ENCODE measurements around the gene RAB35. TPM values are rescaled to one million over a fixed set of nuclear protein-coding genes. Genes with fewer than 3 reads are reported as not detected.

RAB35 gene
- total and polyA plus RNA-seq, 4 donors, result 22.1 to 51.8 (median 37.1) TPM

DNA sequence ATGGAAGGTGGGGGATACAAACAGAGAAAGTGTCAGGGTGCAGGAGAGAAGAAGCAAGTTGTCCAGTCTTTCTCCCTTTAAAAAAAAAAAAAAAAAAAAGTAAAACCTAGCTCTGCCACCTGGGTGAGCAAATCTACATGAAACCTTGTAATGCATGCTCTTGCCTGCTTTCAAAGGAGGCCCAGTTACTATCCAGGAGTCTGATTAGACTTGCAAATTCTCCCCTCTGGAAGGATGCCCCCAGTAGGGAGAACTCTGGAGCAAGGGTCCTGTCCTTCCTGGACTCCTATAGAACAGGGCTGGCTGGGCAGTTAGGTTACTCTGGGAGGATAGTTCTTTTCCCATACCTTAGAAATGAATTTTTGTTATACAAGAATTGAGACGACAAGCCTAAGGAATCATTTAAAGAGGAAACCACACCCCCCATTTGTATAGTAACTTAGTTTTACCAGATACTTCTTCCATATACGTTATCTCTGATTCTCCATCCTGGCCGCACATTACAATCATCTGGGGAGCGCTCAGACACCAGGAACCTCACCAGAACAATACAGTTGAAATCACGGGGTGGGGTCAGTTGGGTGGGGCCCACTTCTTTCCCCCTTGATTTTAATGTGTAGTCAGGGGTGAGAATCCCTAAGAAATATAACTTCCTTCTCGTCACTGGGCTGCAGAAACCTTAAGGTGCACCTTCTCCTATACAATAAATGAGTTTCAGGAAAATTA lies 30.5 kb downstream of the RAB35 start:
- TF ChIP-seq, protein P1, sequence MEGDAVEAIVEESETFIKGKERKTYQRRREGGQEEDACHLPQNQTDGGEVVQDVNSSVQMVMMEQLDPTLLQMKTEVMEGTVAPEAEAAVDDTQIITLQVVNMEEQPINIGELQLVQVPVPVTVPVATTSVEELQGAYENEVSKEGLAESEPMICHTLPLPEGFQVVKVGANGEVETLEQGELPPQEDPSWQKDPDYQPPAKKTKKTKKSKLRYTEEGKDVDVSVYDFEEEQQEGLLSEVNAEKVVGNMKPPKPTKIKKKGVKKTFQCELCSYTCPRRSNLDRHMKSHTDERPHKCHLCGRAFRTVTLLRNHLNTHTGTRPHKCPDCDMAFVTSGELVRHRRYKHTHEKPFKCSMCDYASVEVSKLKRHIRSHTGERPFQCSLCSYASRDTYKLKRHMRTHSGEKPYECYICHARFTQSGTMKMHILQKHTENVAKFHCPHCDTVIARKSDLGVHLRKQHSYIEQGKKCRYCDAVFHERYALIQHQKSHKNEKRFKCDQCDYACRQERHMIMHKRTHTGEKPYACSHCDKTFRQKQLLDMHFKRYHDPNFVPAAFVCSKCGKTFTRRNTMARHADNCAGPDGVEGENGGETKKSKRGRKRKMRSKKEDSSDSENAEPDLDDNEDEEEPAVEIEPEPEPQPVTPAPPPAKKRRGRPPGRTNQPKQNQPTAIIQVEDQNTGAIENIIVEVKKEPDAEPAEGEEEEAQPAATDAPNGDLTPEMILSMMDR (IDR thresholded peaks at IDR 0.05; ENCODE audit: control extremely low read depth, extremely low read depth), result no peak
- 61 to 74% methylated on average over 6 of the region's 6 CpGs for WGBS, 2 donors
- Histone ChIP-seq H3K27me3 (ENCODE audit: control insufficient read depth in 3 of 3, insufficient read depth in 3 of 3, low read length in 2 of 3) (no peaks in the 10 kb centered on the region), H3K27ac (ENCODE audit: low read depth in 1 of 2, low read length in 1 of 2) (no peak overlapping the region), H3K9me3 (ENCODE audit: control insufficient read depth in 4 of 4, insufficient read depth in 3 of 4, low read length in 3 of 4) (no peaks in the 10 kb centered on the region), H3K36me3 (ENCODE audit: control insufficient read depth in 4 of 4, insufficient read depth in 4 of 4, low read length in 4 of 4) (no peaks in the 10 kb centered on the region), H3K9ac (ENCODE audit: insufficient read depth in 1 of 2, low read length in 2 of 2) (no peak overlapping the region), H3K4me1 (ENCODE audit: control insufficient read depth in 5 of 5, insufficient read depth in 5 of 5, low read length in 5 of 5) (peaks cover 0 to 10% (median 0%) of the 10 kb centered on the region in 5 donors), H3K4me3 (no peak overlapping the region)
- DNase-seq (no peak), ATAC-seq (ENCODE audit: insufficient read depth, low FRiP score) (no peak)

DNA sequence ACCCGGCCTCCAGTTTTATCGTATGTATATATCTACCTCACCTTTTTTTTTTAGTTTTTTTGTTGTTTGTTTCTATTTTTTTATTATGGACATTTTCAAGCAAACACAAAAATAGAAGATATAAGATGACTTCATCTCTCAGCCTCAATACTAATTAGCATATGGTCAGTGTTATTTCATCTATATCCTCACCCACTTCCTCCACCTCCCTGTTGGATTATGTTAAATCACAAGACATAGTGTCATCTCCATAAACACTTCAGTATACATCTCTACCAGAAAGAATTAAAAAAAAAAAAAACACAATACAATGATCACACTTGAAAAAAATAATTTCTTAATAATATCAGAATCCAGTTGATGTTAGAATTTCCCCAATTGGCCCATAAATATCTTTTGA lies 34.9 kb downstream of the RAB35 start:
- H3K4me3 ChIP-seq, result no peak overlapping the region
- TF ChIP-seq, protein P1 (IDR thresholded peaks at IDR 0.05; ENCODE audit: control extremely low read depth, extremely low read depth), result no peak
- H3K27ac ChIP-seq (ENCODE audit: low read depth in 1 of 2, low read length in 1 of 2), result no peak overlapping the region
- WGBS, 2 donors, result 97% methylated on average over 2 of the region's 2 CpGs
- no peak for ATAC-seq (ENCODE audit: insufficient read depth, low FRiP score)
- no peaks in the 10 kb centered on the region for H3K36me3 ChIP-seq (ENCODE audit: control insufficient read depth in 4 of 4, insufficient read depth in 4 of 4, low read length in 4 of 4)
- no peaks in the 10 kb centered on the region for H3K9me3 ChIP-seq (ENCODE audit: control insufficient read depth in 4 of 4, insufficient read depth in 3 of 4, low read length in 3 of 4)
- peaks cover 0 to 8% (median 0%) of the 10 kb centered on the region in 5 donors for H3K4me1 ChIP-seq (ENCODE audit: control insufficient read depth in 5 of 5, insufficient read depth in 5 of 5, low read length in 5 of 5)
- H3K27me3 ChIP-seq (ENCODE audit: control insufficient read depth in 3 of 3, insufficient read depth in 3 of 3, low read length in 2 of 3), result no peaks in the 10 kb centered on the region
- no peak for DNase-seq
- H3K9ac ChIP-seq (ENCODE audit: insufficient read depth in 1 of 2, low read length in 2 of 2), result no peak overlapping the region

DNA sequence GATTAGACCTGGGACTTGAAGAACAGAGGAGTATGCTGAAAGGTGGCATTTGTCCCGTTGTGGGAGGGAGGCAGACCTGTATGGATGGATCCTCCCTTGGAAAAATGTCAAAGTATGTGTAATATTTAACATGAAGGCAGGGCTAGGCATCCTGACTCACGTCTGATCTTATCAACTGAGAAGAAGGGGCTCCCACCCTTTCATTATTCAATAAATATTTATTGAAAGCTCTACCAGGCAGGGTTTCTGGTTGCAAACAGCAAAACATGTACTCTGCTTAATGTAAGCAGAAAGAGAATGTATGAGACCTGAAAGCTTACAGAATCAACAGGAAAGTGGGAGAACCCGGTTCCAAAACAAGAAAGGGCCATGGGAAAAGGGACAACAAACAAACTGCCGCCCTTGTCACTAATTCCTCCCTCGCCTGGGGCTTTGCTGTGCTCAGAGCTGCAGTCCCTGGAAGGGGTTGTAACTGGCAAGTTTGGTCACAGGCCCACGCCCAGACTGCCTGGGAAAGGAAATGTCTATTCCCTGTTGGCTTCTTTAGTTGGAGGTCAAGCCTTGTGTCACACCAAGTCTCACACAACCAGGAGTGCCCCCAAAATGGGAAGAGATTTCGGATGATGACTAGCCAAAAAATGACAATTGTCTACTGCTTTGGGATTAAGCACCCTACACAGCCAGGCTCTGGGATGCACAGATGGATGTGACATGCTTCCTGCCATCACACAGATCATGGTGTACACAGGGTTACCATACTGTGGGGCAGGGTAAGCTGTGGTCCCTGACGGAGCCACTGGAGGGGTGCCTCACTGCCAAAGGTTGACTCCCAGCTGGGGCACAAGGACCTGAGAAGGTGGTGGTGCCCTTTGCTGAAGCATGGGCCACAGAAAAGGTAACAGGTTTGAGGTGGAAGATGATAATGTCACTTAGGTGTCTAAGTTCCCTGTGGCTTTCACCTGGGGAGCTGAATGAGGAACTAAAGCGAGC lies 36.8 kb downstream of the RAB35 start:
- Histone ChIP-seq H3K4me3 (no peak overlapping the region), H3K9ac (ENCODE audit: insufficient read depth in 1 of 2, low read length in 2 of 2) (no peak overlapping the region), H3K4me1 (ENCODE audit: control insufficient read depth in 5 of 5, insufficient read depth in 5 of 5, low read length in 5 of 5) (peaks cover 0 to 8% (median 0%) of the 10 kb centered on the region in 5 donors), H3K36me3 (ENCODE audit: control insufficient read depth in 4 of 4, insufficient read depth in 4 of 4, low read length in 4 of 4) (no peaks in the 10 kb centered on the region), H3K27ac (ENCODE audit: low read depth in 1 of 2, low read length in 1 of 2) (peak overlapping the region in 1 of 2 donors; percentile 52), H3K27me3 (ENCODE audit: control insufficient read depth in 3 of 3, insufficient read depth in 3 of 3, low read length in 2 of 3) (no peaks in the 10 kb centered on the region), H3K9me3 (ENCODE audit: control insufficient read depth in 4 of 4, insufficient read depth in 3 of 4, low read length in 3 of 4) (no peaks in the 10 kb centered on the region)
- ATAC-seq (ENCODE audit: insufficient read depth, low FRiP score) (no peak), DNase-seq (no peak)
- TF ChIP-seq, protein P1 (IDR thresholded peaks at IDR 0.05; ENCODE audit: control extremely low read depth, extremely low read depth), result no peak
- 61 to 73% methylated on average over 9 of the region's 9 CpGs for WGBS, 2 donors

Measured in lung (tissue), 12 donors.